ENCODE results near the gene TRAPPC8. TPM values are rescaled to one million over a fixed set of nuclear protein-coding genes. Genes with fewer than 3 reads are reported as not detected.

TRAPPC8 gene
- total RNA-seq, 1 donor from 2014 or later: 31.5 TPM

GRCh38 chr18:31979714-31980113 lies 36.8 kb upstream of the TRAPPC8 start:
- no peaks in the 10 kb centered on the region for H3K4me1 Mint-ChIP-seq (ENCODE audit: low read depth, unreplicated experiment)
- Histone ChIP-seq H3K4me3 (ENCODE audit: insufficient read depth, low read depth, low read length) (no peak overlapping the region), H3K4me1 (ENCODE audit: insufficient read depth, low read length) (no peaks in the 10 kb centered on the region), H3K79me2 (ENCODE audit: insufficient read depth, low read length) (no peaks in the 10 kb centered on the region), H3K36me3 (ENCODE audit: insufficient read depth, low read length) (no peaks in the 10 kb centered on the region), H2AFZ (ENCODE audit: low read depth, low read length) (no peak overlapping the region), H4K20me1 (ENCODE audit: insufficient read depth, low read length) (no peaks in the 10 kb centered on the region), H3K4me2 (ENCODE audit: low read length) (no peak overlapping the region), H3K27me3 (ENCODE audit: insufficient read depth, low read length) (no peaks in the 10 kb centered on the region), H3K27ac (ENCODE audit: low read depth, low read length) (no peak overlapping the region), H3K9ac (ENCODE audit: low read length) (no peak overlapping the region), H3K9me3 (ENCODE audit: insufficient read depth, low read depth, low read length) (peaks cover 12% of the 10 kb centered on the region)
- no peaks in the 10 kb centered on the region for H3K27me3 Mint-ChIP-seq (ENCODE audit: low read depth, unreplicated experiment)
- DNase-seq (ENCODE audit: low read depth): no peak
- H3K36me3 Mint-ChIP-seq (ENCODE audit: low read depth, unreplicated experiment): peaks cover 4% of the 10 kb centered on the region
- H3K4me3 Mint-ChIP-seq (ENCODE audit: unreplicated experiment): no peak overlapping the region
- H3K27ac Mint-ChIP-seq (ENCODE audit: unreplicated experiment): no peak overlapping the region
- no peak for FAIRE-seq
- peaks cover 21% of the 10 kb centered on the region for H3K9me3 Mint-ChIP-seq (ENCODE audit: unreplicated experiment)
- no peak for TF ChIP-seq EZH2 (IDR thresholded peaks at IDR 0.05; ENCODE audit: insufficient read depth, low read length)
- TF ChIP-seq, protein P1, sequence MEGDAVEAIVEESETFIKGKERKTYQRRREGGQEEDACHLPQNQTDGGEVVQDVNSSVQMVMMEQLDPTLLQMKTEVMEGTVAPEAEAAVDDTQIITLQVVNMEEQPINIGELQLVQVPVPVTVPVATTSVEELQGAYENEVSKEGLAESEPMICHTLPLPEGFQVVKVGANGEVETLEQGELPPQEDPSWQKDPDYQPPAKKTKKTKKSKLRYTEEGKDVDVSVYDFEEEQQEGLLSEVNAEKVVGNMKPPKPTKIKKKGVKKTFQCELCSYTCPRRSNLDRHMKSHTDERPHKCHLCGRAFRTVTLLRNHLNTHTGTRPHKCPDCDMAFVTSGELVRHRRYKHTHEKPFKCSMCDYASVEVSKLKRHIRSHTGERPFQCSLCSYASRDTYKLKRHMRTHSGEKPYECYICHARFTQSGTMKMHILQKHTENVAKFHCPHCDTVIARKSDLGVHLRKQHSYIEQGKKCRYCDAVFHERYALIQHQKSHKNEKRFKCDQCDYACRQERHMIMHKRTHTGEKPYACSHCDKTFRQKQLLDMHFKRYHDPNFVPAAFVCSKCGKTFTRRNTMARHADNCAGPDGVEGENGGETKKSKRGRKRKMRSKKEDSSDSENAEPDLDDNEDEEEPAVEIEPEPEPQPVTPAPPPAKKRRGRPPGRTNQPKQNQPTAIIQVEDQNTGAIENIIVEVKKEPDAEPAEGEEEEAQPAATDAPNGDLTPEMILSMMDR (IDR thresholded peaks at IDR 0.05; ENCODE audit: insufficient read depth, low read depth, low read length): no peak

GRCh38 chr18:31978616-31979015 lies 35.7 kb upstream of the TRAPPC8 start:
- TF ChIP-seq, protein P1 (IDR thresholded peaks at IDR 0.05; ENCODE audit: insufficient read depth, low read depth, low read length): no peak
- H3K4me3 Mint-ChIP-seq (ENCODE audit: unreplicated experiment): no peak overlapping the region
- no peaks in the 10 kb centered on the region for H3K4me1 Mint-ChIP-seq (ENCODE audit: low read depth, unreplicated experiment)
- no peak overlapping the region for H3K4me3 ChIP-seq (ENCODE audit: insufficient read depth, low read depth, low read length)
- H3K9me3 Mint-ChIP-seq (ENCODE audit: unreplicated experiment): peaks cover 28% of the 10 kb centered on the region
- no peaks in the 10 kb centered on the region for H3K4me1 ChIP-seq (ENCODE audit: insufficient read depth, low read length)
- H3K4me2 ChIP-seq (ENCODE audit: low read length): no peak overlapping the region
- no peaks in the 10 kb centered on the region for H3K27me3 ChIP-seq (ENCODE audit: insufficient read depth, low read length)
- H3K27ac Mint-ChIP-seq (ENCODE audit: unreplicated experiment): no peak overlapping the region
- H3K9ac ChIP-seq (ENCODE audit: low read length): no peak overlapping the region
- peaks cover 4% of the 10 kb centered on the region for H3K36me3 Mint-ChIP-seq (ENCODE audit: low read depth, unreplicated experiment)
- DNase-seq (ENCODE audit: low read depth): no peak
- H3K79me2 ChIP-seq (ENCODE audit: insufficient read depth, low read length): no peaks in the 10 kb centered on the region
- peaks cover 20% of the 10 kb centered on the region for H3K9me3 ChIP-seq (ENCODE audit: insufficient read depth, low read depth, low read length)
- H3K27ac ChIP-seq (ENCODE audit: low read depth, low read length): no peak overlapping the region
- H4K20me1 ChIP-seq (ENCODE audit: insufficient read depth, low read length): no peaks in the 10 kb centered on the region
- H2AFZ ChIP-seq (ENCODE audit: low read depth, low read length): no peak overlapping the region
- H3K27me3 Mint-ChIP-seq (ENCODE audit: low read depth, unreplicated experiment): no peaks in the 10 kb centered on the region
- no peaks in the 10 kb centered on the region for H3K36me3 ChIP-seq (ENCODE audit: insufficient read depth, low read length)
- no peak for FAIRE-seq

DNA sequence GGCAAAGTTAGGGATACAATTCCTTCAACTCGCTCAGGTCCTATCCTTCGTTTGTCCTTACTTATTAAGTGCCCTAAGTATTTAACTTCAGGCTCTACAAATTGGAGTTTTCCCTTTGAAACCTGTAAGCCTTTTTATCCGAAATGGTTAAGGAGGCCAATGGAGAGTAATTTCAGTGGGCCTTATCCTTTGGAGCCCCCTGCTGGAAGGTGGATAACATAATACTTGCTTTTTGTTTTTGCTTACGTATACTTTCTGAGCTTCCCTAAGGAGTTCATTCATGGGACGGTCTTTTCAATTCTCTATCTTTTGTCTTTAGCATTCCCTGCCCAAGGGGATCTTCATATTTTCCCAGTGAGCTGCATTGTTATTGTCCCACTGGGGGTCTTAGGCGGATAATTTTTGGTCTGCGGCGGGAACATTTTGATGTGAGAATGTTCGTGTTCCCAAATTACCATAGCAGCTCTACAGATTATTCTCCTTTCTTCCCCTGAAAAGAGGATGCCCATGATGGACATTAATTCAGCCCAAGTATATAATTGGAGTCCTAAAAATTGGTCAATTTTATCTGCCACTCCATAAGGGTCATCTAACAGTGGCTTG lies 34.4 kb upstream of the TRAPPC8 start:
- no peak overlapping the region for H3K4me3 Mint-ChIP-seq (ENCODE audit: unreplicated experiment)
- Histone ChIP-seq H3K4me3 (ENCODE audit: insufficient read depth, low read depth, low read length) (no peak overlapping the region), H3K79me2 (ENCODE audit: insufficient read depth, low read length) (no peaks in the 10 kb centered on the region), H3K4me1 (ENCODE audit: insufficient read depth, low read length) (no peaks in the 10 kb centered on the region), H4K20me1 (ENCODE audit: insufficient read depth, low read length) (no peaks in the 10 kb centered on the region), H3K27me3 (ENCODE audit: insufficient read depth, low read length) (no peaks in the 10 kb centered on the region), H3K36me3 (ENCODE audit: insufficient read depth, low read length) (no peaks in the 10 kb centered on the region), H3K4me2 (ENCODE audit: low read length) (no peak overlapping the region), H3K9me3 (ENCODE audit: insufficient read depth, low read depth, low read length) (peaks cover 20% of the 10 kb centered on the region), H2AFZ (ENCODE audit: low read depth, low read length) (no peak overlapping the region), H3K9ac (ENCODE audit: low read length) (no peak overlapping the region), H3K27ac (ENCODE audit: low read depth, low read length) (no peak overlapping the region)
- H3K27ac Mint-ChIP-seq (ENCODE audit: unreplicated experiment): no peak overlapping the region
- H3K4me1 Mint-ChIP-seq (ENCODE audit: low read depth, unreplicated experiment): no peaks in the 10 kb centered on the region
- H3K9me3 Mint-ChIP-seq (ENCODE audit: unreplicated experiment): peaks cover 30% of the 10 kb centered on the region
- TF ChIP-seq, protein P1 (IDR thresholded peaks at IDR 0.05; ENCODE audit: insufficient read depth, low read depth, low read length): peak; percentile 62
- TF ChIP-seq EZH2 (IDR thresholded peaks at IDR 0.05; ENCODE audit: insufficient read depth, low read length): no peak
- DNase-seq (ENCODE audit: low read depth) (peak; percentile 14), FAIRE-seq (no peak)
- no peaks in the 10 kb centered on the region for H3K27me3 Mint-ChIP-seq (ENCODE audit: low read depth, unreplicated experiment)
- peaks cover 4% of the 10 kb centered on the region for H3K36me3 Mint-ChIP-seq (ENCODE audit: low read depth, unreplicated experiment)
